Common myeloid progenitor, CD34-positive (primary cell): ENCODE measurements around the gene ERI3.

ENCODE experiments used
- CTCF ChIA-PET: fragments of 350-600 bp; sonication (Branson Sonifier 250); formaldehyde crosslinking; loops from one replicate; lab custom pipeline; 2021; ENCODE audit warnings: antibody characterized with exemption; lab: Charles Lee
- POLR2A ChIA-PET: fragments of 350-600 bp; sonication (Branson Sonifier 250); formaldehyde crosslinking; loops from one replicate; lab custom pipeline; 2021; ENCODE audit warnings: antibody characterized with exemption; lab: Charles Lee
- DNase-seq, 3 donors: peaks; one replicate each; pipeline versions ENCODE4 v3.0.0 to v3.0.0-alpha.2; 2013
- H3K27ac ChIP-seq, 2 experiments: 1 replicate in 1 of 2; 2 replicates in 1 of 2; pipeline ENCODE4 v1.7.0; 2013; ENCODE audit warnings: inconsistent platforms in 2 of 2, low read length in 2 of 2, mild to moderate bottlenecking in 2 of 2, low read depth in 1 of 2, moderate library complexity in 1 of 2; ENCODE audit not compliant: severe bottlenecking in 2 of 2, insufficient read depth in 1 of 2, poor library complexity in 1 of 2
- H3K27me3 ChIP-seq, 5 experiments: replicated peaks in 2 of 5; 1 replicate in 3 of 5; 2 replicates in 2 of 5; pipeline versions ENCODE4 v1.6.1 to v1.7.0; 2013; ENCODE audit warnings: low read length in 4 of 5, mild to moderate bottlenecking in 2 of 5, moderate library complexity in 2 of 5, inconsistent platforms in 1 of 5; ENCODE audit not compliant: insufficient read depth in 5 of 5, control insufficient read depth in 4 of 5
- H3K36me3 ChIP-seq, 4 experiments: 1 replicate in 2 of 4; 2 replicates in 2 of 4; pipeline versions ENCODE4 v1.6.1 to v1.7.0; 2013; ENCODE audit warnings: low read length in 3 of 4, control low read depth in 1 of 4, mild to moderate bottlenecking in 1 of 4; ENCODE audit not compliant: control insufficient read depth in 4 of 4, insufficient read depth in 4 of 4
- H3K4me1 ChIP-seq, 4 experiments: 1 replicate in 3 of 4; 2 replicates in 1 of 4; pipeline versions ENCODE4 v1.6.1 to v1.7.1; 2013; ENCODE audit warnings: low read length in 3 of 4, mild to moderate bottlenecking in 3 of 4, control low read depth in 1 of 4, inconsistent platforms in 1 of 4, moderate library complexity in 1 of 4; ENCODE audit not compliant: control insufficient read depth in 4 of 4, insufficient read depth in 4 of 4; ENCODE audit errors: control extremely low read depth in 1 of 4
- H3K4me3 ChIP-seq, 7 experiments: 1 replicate in 4 of 7; 2 replicates in 3 of 7; pipeline versions ENCODE4 v1.5.1 to v1.7.0; 2013; ENCODE audit warnings: mild to moderate bottlenecking in 7 of 7, low read length in 6 of 7, moderate library complexity in 6 of 7, inconsistent platforms in 2 of 7, low read depth in 2 of 7, control low read depth in 1 of 7; ENCODE audit not compliant: insufficient read depth in 4 of 7, control insufficient read depth in 1 of 7; ENCODE audit errors: extremely low read depth in 1 of 7
- H3K9me3 ChIP-seq, 5 experiments: 1 replicate in 4 of 5; 2 replicates in 1 of 5; pipeline versions ENCODE4 v1.6.1 to v1.7.1; 2013; ENCODE audit warnings: low read length in 4 of 5, mild to moderate bottlenecking in 2 of 5, inconsistent platforms in 1 of 5, low read depth in 1 of 5, moderate library complexity in 1 of 5; ENCODE audit not compliant: control insufficient read depth in 4 of 5, insufficient read depth in 2 of 5; ENCODE audit errors: control extremely low read depth in 1 of 5
- WGBS: methylation state at CpG from one replicate; pipeline ENCODE4 v1.1.5; 2013; ENCODE audit not compliant: insufficient coverage; 5-methylcytosine and 5-hydroxymethylcytosine counted together

Gene ERI3

DNA sequence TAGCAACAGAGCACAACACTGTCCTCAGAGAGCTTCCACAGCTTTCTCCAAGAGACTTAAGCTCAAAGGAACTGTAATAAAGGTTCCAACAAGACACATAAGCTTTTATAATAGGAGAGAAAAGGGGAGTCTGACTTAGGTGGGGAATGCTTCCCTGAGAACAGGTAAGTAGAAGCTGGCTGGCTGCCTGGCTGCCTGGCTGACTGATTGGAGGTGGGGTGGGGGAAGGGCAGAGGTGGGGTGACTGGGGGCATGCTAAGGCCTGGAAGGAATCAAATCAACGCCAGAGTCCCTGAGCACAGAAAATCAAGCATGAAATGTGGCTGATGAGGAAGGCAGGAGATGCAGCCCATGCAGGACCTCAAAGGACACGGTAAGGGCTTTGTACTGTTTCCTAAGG, 96.0 kb downstream of the ERI3 start:
- H3K36me3 ChIP-seq: peaks cover 0 to 16% (median 6%) of the 10 kb centered on the region in 4 experiments
- no peak overlapping the region for H3K4me3 ChIP-seq
- no peak for DNase-seq
- 95% methylated on average over 2 of the region's 2 CpGs for WGBS
- no peak overlapping the region for H3K27ac ChIP-seq
- peaks cover 0 to 17% (median 3%) of the 10 kb centered on the region in 4 experiments for H3K4me1 ChIP-seq
- ChIA-PET POLR2A (no interaction called here), CTCF (no interaction called here)
- no peaks in the 10 kb centered on the region for H3K27me3 ChIP-seq
- H3K9me3 ChIP-seq: no peaks in the 10 kb centered on the region

DNA sequence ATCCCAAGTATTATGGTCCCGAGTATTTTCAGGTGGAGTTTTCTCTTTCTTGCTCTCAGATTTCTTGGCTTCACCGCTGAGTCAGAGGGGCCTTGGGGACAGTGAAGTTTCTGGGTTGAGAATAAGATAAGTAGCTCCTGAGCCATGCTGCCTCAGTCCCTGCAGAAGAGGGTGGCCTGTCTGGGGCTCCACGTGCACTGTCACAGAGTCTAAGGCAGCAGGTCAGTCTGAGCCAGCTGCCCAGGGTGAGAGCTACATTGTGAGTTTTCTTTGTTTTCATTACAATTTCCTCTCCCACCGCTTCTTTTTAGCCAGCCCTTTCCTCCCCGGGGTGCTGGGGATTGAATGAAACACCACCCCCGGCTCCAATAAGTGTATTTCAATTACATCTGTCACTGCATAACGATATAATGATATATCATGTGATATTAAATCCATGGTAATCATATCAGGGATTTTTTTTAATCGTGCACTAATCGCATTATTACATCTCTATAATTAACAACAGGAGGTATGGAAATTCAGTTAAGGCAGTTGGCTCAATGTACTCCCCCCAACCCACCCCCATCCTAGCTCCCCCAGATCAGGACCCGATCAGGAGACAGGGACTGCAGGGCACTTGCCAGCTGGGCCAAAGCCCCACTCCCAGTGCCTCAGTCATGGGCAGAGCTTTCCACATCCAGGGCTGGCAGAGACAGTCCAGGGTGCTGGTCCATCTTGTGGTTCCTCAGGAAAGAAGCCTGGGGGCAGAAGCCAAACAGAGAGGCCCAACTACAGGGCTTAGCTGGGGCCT, 98.1 kb downstream of the ERI3 start:
- no peaks in the 10 kb centered on the region for H3K9me3 ChIP-seq
- WGBS: 100% methylated on average over 2 of the region's 10 CpGs
- H3K27me3 ChIP-seq: no peaks in the 10 kb centered on the region
- no peak overlapping the region for H3K27ac ChIP-seq
- CTCF ChIA-PET: interaction anchor here (1.3 kb wide), 1 partner anchor 16 kb away, joined by 4 read pairs; no protein-coding TSS in a partner anchor
- H3K36me3 ChIP-seq: peaks cover 0 to 13% (median 8%) of the 10 kb centered on the region in 4 experiments
- POLR2A ChIA-PET: interaction anchor here (0.5 to 0.6 kb wide), 2 partner anchors 269 to 847 kb away, joined by 3 to 5 read pairs; no protein-coding TSS in a partner anchor
- H3K4me1 ChIP-seq: peaks cover 0 to 6% (median 0%) of the 10 kb centered on the region in 4 experiments
- no peak for DNase-seq
- H3K4me3 ChIP-seq: no peak overlapping the region

DNA sequence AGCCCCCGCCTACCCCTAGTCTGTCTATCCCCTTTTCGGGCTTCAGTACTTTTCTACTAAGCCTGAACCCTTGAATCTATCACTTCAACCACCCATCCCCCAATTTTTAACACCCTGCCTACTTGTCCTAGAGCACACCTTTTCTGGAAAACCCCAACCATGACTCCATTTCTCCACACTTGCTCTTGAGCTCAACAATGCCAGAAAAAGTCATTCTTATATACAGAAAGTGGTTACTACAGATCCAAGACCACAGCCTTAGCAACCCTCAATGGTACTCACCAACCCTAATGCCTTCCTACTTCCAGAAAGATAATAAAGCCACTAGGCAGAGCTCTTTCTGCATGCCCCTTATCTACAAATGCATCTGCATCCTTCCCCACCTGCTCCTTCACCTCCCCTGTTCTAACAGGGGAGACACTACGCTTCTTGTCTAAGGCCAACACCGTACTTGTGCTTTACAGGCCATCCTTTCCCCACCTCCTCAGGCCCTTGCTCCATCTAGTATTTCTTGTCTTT, 100.6 kb downstream of the ERI3 start:
- DNase-seq: peak in 2 of 3 donors; percentile 50 to 71
- 60% methylated on average over 4 of the region's 4 CpGs for WGBS
- CTCF ChIA-PET: interaction anchor here (0.8 to 1.0 kb wide), 4 partner anchors 12 to 35 kb away, joined by 3 to 4 read pairs (median 3); no protein-coding TSS in a partner anchor
- H3K27ac ChIP-seq: no peak overlapping the region
- POLR2A ChIA-PET: interaction anchor here (0.6 kb wide), 1 partner anchor 88 kb away, joined by 3 read pairs; no protein-coding TSS in a partner anchor
- peaks cover 0 to 6% (median 0%) of the 10 kb centered on the region in 4 experiments for H3K4me1 ChIP-seq
- peaks cover 2 to 17% (median 10%) of the 10 kb centered on the region in 4 experiments for H3K36me3 ChIP-seq
- no peaks in the 10 kb centered on the region for H3K27me3 ChIP-seq
- H3K4me3 ChIP-seq: no peak overlapping the region
- no peaks in the 10 kb centered on the region for H3K9me3 ChIP-seq

DNA sequence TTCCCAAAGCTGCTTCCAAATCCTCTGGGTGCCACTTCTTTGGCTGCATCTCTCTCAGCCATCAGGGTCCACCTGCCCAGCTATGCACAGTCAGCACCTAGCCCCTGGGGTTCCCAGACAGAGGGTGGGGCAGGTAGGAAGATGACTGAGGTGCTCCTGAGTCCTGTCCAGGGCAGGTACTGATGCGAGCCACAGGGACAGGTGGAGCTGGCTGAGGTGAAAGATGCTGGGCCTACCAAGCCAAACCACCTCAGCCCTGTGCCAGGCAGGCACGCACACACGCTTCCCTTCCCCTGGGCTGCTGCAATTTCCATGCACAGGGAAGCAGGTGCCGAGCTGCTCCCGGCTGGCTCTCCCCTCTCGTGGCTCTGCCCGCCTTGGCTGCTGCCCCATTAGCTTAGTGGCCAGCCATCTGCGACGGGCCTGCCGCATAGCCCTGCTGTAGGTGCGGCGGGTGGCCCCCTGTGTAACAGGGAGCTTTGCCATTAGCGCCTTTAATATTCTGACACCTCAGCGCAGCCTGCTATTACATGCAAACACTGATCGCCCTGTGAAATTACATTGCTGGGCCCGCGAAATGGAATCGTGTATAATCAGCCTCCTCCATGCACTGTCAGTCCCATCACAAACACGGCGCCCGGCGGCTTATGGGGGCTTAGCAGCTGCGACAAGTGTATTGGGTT, 102.9 kb downstream of the ERI3 start:
- POLR2A ChIA-PET: no interaction called here
- no peak overlapping the region for H3K27ac ChIP-seq
- no peak overlapping the region for H3K4me3 ChIP-seq
- no peaks in the 10 kb centered on the region for H3K9me3 ChIP-seq
- H3K4me1 ChIP-seq: peaks cover 0 to 6% (median 0%) of the 10 kb centered on the region in 4 experiments
- no peak for DNase-seq
- H3K27me3 ChIP-seq: no peaks in the 10 kb centered on the region
- H3K36me3 ChIP-seq: peaks cover 3 to 16% (median 13%) of the 10 kb centered on the region in 4 experiments
- CTCF ChIA-PET: interaction anchor here (0.8 to 1.7 kb wide), 5 partner anchors 12 to 343 kb away, joined by 3 to 5 read pairs (median 3); no protein-coding TSS in a partner anchor
- WGBS: over 99% methylated on average over 17 of the region's 23 CpGs

DNA sequence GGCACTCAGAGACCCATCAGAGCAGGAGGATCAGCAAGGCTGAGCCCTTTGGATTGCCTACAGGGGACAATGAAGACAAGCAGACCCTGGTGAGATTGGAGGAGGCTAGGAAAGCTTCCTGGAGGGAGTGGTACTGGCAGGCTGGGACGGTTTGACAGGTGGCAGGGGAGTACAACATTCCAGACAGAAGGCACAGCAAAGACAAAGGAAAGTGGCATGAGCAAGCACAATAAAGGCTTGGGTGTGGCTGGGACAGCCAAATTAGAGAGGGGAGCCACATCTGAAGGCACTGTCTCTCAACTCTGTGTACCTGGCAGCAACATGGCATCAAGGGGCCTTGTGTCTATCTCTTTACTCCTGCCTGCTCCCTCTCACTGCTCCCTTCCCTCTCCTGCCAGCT, 103.6 kb downstream of the ERI3 start:
- H3K27me3 ChIP-seq: no peaks in the 10 kb centered on the region
- 100% methylated on average over 1 of the region's 1 CpG for WGBS
- H3K9me3 ChIP-seq: no peaks in the 10 kb centered on the region
- DNase-seq: no peak
- H3K36me3 ChIP-seq: peaks cover 3 to 17% (median 14%) of the 10 kb centered on the region in 4 experiments
- CTCF ChIA-PET: interaction anchor here (1.3 to 1.4 kb wide), 2 partner anchors 23 to 343 kb away, joined by 3 read pairs; no protein-coding TSS in a partner anchor
- H3K27ac ChIP-seq: no peak overlapping the region
- H3K4me1 ChIP-seq: peaks cover 0 to 6% (median 0%) of the 10 kb centered on the region in 4 experiments
- POLR2A ChIA-PET: no interaction called here
- no peak overlapping the region for H3K4me3 ChIP-seq

DNA sequence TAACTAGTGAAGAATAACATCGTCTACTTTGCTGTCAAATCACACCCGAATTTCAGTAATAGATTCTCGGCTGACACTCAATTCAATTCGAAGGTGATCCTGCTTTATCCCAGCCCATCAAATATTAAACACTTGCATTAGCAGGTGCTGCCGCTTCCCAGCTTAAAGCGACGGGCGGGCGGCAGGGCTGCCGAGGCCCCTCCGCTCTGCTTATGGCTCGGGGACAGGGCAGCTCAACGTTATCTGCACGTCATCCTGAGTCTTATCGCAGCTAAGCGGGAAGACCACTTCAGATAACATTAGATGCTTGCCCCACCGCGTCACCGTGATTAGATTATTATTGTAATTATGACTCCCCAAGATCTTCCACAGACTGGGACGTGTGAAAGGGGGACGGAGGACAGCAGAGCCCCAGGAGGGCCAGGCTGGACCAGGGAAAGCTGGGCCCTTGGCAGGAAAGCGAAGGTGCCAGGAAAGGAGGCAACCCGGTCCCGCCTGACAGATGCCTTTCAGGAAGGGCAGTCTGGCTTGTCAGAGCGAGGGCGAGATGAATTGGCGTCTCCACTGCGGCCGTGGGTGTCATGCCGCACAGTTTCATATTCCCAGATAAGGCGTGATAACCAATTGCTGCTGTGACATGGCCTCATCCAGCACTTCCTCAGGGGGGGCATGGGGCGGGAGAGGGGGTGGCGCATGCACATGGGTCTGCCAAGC, 104.8 kb downstream of the ERI3 start:
- Histone ChIP-seq H3K27ac (no peak overlapping the region), H3K4me1 (peaks cover 0 to 6% (median 0%) of the 10 kb centered on the region in 4 experiments), H3K36me3 (peaks cover 3 to 20% (median 14%) of the 10 kb centered on the region in 4 experiments), H3K9me3 (no peaks in the 10 kb centered on the region), H3K27me3 (no peaks in the 10 kb centered on the region), H3K4me3 (no peak overlapping the region)
- 96% methylated on average over 32 of the region's 33 CpGs for WGBS
- CTCF ChIA-PET: interaction anchor here (1.1 to 1.4 kb wide), 5 partner anchors 11 to 345 kb away, joined by 3 to 4 read pairs (median 3); no protein-coding TSS in a partner anchor
- DNase-seq: no peak
- POLR2A ChIA-PET: no interaction called here
